ENCODE results near the gene THAP3. TPM values are rescaled to one million over a fixed set of nuclear protein-coding genes. Genes with fewer than 3 reads are reported as not detected.
"Not testable (repeated sequence)": the region's sequence is repeated elsewhere in the genome, so short reads cannot be mapped to it uniquely, and the experiment has no call there.

Gene THAP3
- total and polyA plus RNA-seq, 2 of the 8 experiments (the other 6 are each of a cell fraction or from before 2014, with no cell fraction given), result 8.2 to 15.3 TPM

DNA sequence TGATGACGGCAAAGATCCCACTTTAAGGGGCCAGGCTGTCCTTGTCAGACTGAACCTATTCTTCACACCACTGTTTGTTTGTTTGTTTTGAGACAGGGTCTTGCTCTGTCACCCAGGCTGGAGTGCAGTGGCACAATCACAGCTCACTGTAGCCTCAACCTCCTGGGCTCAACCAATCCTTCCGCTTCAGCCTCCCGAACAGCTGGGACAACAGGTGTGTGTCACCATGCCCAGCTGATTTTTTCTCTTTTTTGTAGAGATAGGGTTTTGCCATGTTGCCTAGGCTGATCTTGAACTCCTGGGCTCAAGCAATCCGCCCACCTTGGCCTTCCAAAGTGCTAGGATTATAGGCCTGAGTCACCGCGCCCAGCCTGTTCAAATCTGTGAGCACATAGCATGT is 12.1 kb downstream of the THAP3 start:
- not testable (repeated sequence) for H3K79me1 ChIP-seq (ENCODE audit: low read depth, low read length); H3K23me2 ChIP-seq (ENCODE audit: low read depth, low read length); H4K5ac ChIP-seq (ENCODE audit: insufficient read length, low read depth, low read length); H4K20me1 ChIP-seq (replicated peaks in 1 of 2; ENCODE audit: control insufficient read depth in 1 of 2, insufficient read depth in 2 of 2, low read length in 2 of 2); H3K27me3 ChIP-seq (replicated peaks in 1 of 4; ENCODE audit: control insufficient read depth in 3 of 4, extremely low read depth in 1 of 4, insufficient read depth in 3 of 4, low read length in 3 of 4); H3K79me2 ChIP-seq (ENCODE audit: control insufficient read depth in 1 of 2, insufficient read depth in 2 of 2, low read length in 2 of 2); DNase-seq (ENCODE audit: low read depth in 1 of 2, low spot score in 2 of 2); H2AK5ac ChIP-seq (ENCODE audit: low read depth, low read length); H4K91ac ChIP-seq (replicated peaks; ENCODE audit: insufficient read length, low read length); H2BK120ac ChIP-seq (replicated peaks; ENCODE audit: low read depth, low read length); H2BK20ac ChIP-seq (ENCODE audit: low read length); H3K27ac ChIP-seq (ENCODE audit: low read depth, low read length); H2BK15ac ChIP-seq (ENCODE audit: low read length); H3K4ac ChIP-seq (replicated peaks; ENCODE audit: insufficient read length, low read depth, low read length); H2AFZ ChIP-seq (ENCODE audit: low read length); H3K4me3 ChIP-seq (ENCODE audit: extremely low read depth in 1 of 4, insufficient read depth in 2 of 4, low read depth in 3 of 4, low read length in 4 of 4); H4K8ac ChIP-seq (ENCODE audit: extremely low read depth, insufficient read depth, low read length); H3K14ac ChIP-seq (ENCODE audit: insufficient read length); H3K9me3 ChIP-seq (ENCODE audit: insufficient read depth in 2 of 2, low read depth in 1 of 2, low read length in 1 of 2); H2BK5ac ChIP-seq (ENCODE audit: low read depth, low read length); H2BK12ac ChIP-seq (ENCODE audit: low read depth, low read length); H3K56ac ChIP-seq (replicated peaks; ENCODE audit: insufficient read length, low read depth, low read length); H3K4me1 ChIP-seq (replicated peaks in 1 of 4; ENCODE audit: control insufficient read depth in 3 of 4, insufficient read depth in 4 of 4, low read length in 3 of 4); H3K4me2 ChIP-seq (ENCODE audit: insufficient read depth in 1 of 2, low read depth in 2 of 2, low read length in 2 of 2); H3K9ac ChIP-seq (replicated peaks in 1 of 4; ENCODE audit: extremely low read depth in 1 of 4, low read depth in 3 of 4, low read length in 3 of 4); H3K23ac ChIP-seq (ENCODE audit: insufficient read length); FAIRE-seq; H3K18ac ChIP-seq (ENCODE audit: extremely low read depth, low read length)
- H3K36me3 ChIP-seq (ENCODE audit: control insufficient read depth in 2 of 4, insufficient read depth in 4 of 4, low read length in 3 of 4), result peaks cover 31 to 70% (median 55%) of the 10 kb centered on the region in 4 experiments
- 92% methylated on average over 6 of the region's 6 CpGs; no CpG with 5 or more reads in 1 of the 2 experiments for WGBS, 2 experiments (ENCODE audit: extremely low coverage in 1 of 2, insufficient coverage in 1 of 2, insufficient read length in 1 of 2, insufficient replicate concordance in 2 of 2, low coverage in 1 of 2, low lambda C conversion rate in 2 of 2, missing lambda C conversion rate in 1 of 2)
- POLR2A ChIA-PET (ENCODE audit: partially characterized antibody), result interaction anchor here (0.8 kb wide), 1 partner anchor 35 kb away, joined by 4 read pairs; no protein-coding TSS in a partner anchor
- CTCF ChIA-PET (ENCODE audit: partially characterized antibody), result interaction anchor here (0.6 to 3.1 kb wide), 10 partner anchors 8 to 166 kb away, joined by 3 to 28 read pairs (median 4); no protein-coding TSS in a partner anchor

Measured in H1 (cell line).